ENCODE results near the gene SIRT3. TPM values are rescaled to one million over a fixed set of nuclear protein-coding genes. Genes with fewer than 3 reads are reported as not detected.

Gene SIRT3
- total RNA-seq, 1 experiment from 2014 or later = 19.2 TPM

GRCh38 chr11:200224-201003 is 35.7 kb downstream of the SIRT3 start:
- peaks cover 25% of the 10 kb centered on the region for H3K36me3 Mint-ChIP-seq (ENCODE audit: insufficient read depth, unreplicated experiment)
- intact Hi-C loops (cut with micrococcal nuclease; ENCODE audit: unreplicated experiment) = loop anchor here (10.0 kb wide), 1 partner anchor 314 kb away; no protein-coding TSS in a partner anchor

GRCh38 chr11:199782-200181 is 36.4 kb downstream of the SIRT3 start:
- H3K36me3 Mint-ChIP-seq (ENCODE audit: insufficient read depth, unreplicated experiment) = peaks cover 25% of the 10 kb centered on the region
- peaks cover 2% of the 10 kb centered on the region for H3K9me3 Mint-ChIP-seq (ENCODE audit: low read depth, unreplicated experiment)
- TF ChIP-seq CTCF (IDR thresholded peaks at IDR 0.05; ENCODE audit: unreplicated experiment) = no peak
- no peak overlapping the region for H3K4me3 Mint-ChIP-seq (ENCODE audit: low read depth, unreplicated experiment)
- H3K27ac Mint-ChIP-seq (ENCODE audit: unreplicated experiment) = no peak overlapping the region
- BruUV-seq (replicated peaks) = no TSS peak
- no peaks in the 10 kb centered on the region for H3K27me3 Mint-ChIP-seq (ENCODE audit: unreplicated experiment)
- CTCF ChIA-PET = no interaction called here
- DNase-seq = no peak
- H3K4me1 Mint-ChIP-seq (ENCODE audit: low read depth, unreplicated experiment) = no peaks in the 10 kb centered on the region
- intact Hi-C loops (cut with micrococcal nuclease; ENCODE audit: unreplicated experiment) = loop anchor here (10.0 kb wide), 1 partner anchor 315 kb away; no protein-coding TSS in a partner anchor

More at GRCh38 chr11:200224-201003, 35.7 kb downstream of the SIRT3 start:
- no TSS peak for BruUV-seq (replicated peaks)
- Mint-ChIP-seq H3K9me3 (ENCODE audit: low read depth, unreplicated experiment) (peaks cover 2% of the 10 kb centered on the region), H3K4me3 (ENCODE audit: low read depth, unreplicated experiment) (no peak overlapping the region), H3K27ac (ENCODE audit: unreplicated experiment) (no peak overlapping the region), H3K4me1 (ENCODE audit: low read depth, unreplicated experiment) (no peaks in the 10 kb centered on the region), H3K27me3 (ENCODE audit: unreplicated experiment) (no peaks in the 10 kb centered on the region)
- CTCF ChIA-PET = no interaction called here
- no peak for DNase-seq
- no peak for TF ChIP-seq CTCF (IDR thresholded peaks at IDR 0.05; ENCODE audit: unreplicated experiment)

GRCh38 chr11:199004-199581 is 37.0 kb downstream of the SIRT3 start:
- H3K4me1 Mint-ChIP-seq (ENCODE audit: low read depth, unreplicated experiment) = no peaks in the 10 kb centered on the region
- no TSS peak for BruUV-seq (replicated peaks)
- peaks cover 2% of the 10 kb centered on the region for H3K9me3 Mint-ChIP-seq (ENCODE audit: low read depth, unreplicated experiment)
- DNase-seq = no peak
- peaks cover 25% of the 10 kb centered on the region for H3K36me3 Mint-ChIP-seq (ENCODE audit: insufficient read depth, unreplicated experiment)
- intact Hi-C loops (cut with micrococcal nuclease; ENCODE audit: unreplicated experiment) = no loop called here
- no peaks in the 10 kb centered on the region for H3K27me3 Mint-ChIP-seq (ENCODE audit: unreplicated experiment)
- no peak overlapping the region for H3K4me3 Mint-ChIP-seq (ENCODE audit: low read depth, unreplicated experiment)
- TF ChIP-seq CTCF (IDR thresholded peaks at IDR 0.05; ENCODE audit: unreplicated experiment) = no peak
- H3K27ac Mint-ChIP-seq (ENCODE audit: unreplicated experiment) = peak overlapping the region; percentile 83
- CTCF ChIA-PET = no interaction called here

- BruUV-seq (replicated peaks) = no TSS peak
- Mint-ChIP-seq H3K4me1 (ENCODE audit: low read depth, unreplicated experiment) (no peaks in the 10 kb centered on the region), H3K27me3 (ENCODE audit: unreplicated experiment) (no peaks in the 10 kb centered on the region), H3K36me3 (ENCODE audit: insufficient read depth, unreplicated experiment) (peaks cover 21% of the 10 kb centered on the region), H3K4me3 (ENCODE audit: low read depth, unreplicated experiment) (no peak overlapping the region), H3K9me3 (ENCODE audit: low read depth, unreplicated experiment) (peaks cover 2% of the 10 kb centered on the region), H3K27ac (ENCODE audit: unreplicated experiment) (peak overlapping the region; percentile 83)
- no peak for TF ChIP-seq CTCF (IDR thresholded peaks at IDR 0.05; ENCODE audit: unreplicated experiment)
- CTCF ChIA-PET = no interaction called here
- intact Hi-C loops (cut with micrococcal nuclease; ENCODE audit: unreplicated experiment) = no loop called here
- no peak for DNase-seq
These were observed 37.8 kb downstream of the SIRT3 start for GRCh38 chr11:198236-198806.
